Heart left ventricle (tissue), 16 donors: Measurements from ENCODE around the gene DLGAP1. TPM values are rescaled to one million over a fixed set of nuclear protein-coding genes. Genes with fewer than 3 reads are reported as not detected.
"Not testable (repeated sequence)": the region's sequence is repeated elsewhere in the genome, so short reads cannot be mapped to it uniquely, and the experiment has no call there.

Source experiments
- ATAC-seq, 4 donors: fragments of 200-7000 bp; cut with Tn5 transposase; one replicate each; pipeline ENCODE4 v1.9.1; 2020 to 2022; ENCODE audit warnings: moderate library complexity in 4 of 4, mild to moderate bottlenecking in 3 of 4, moderate number of reproducible peaks in 1 of 4
- DNase-seq, 5 donors: peaks; one replicate each; pipeline ENCODE4 v3.0.0-alpha.2; 2020
- H3K27ac ChIP-seq, 12 donors: fragments of 200-600 bp; sonication (generic) in 4 of 12; one replicate each; pipeline versions ENCODE4 v1.5.0 to v1.8.0; 2016 to 2022; ENCODE audit warnings: mild to moderate bottlenecking in 2 of 12
- H3K27me3 ChIP-seq, 9 donors: fragments of 200-600 bp; sonication (generic) in 2 of 9; one replicate each; pipeline versions ENCODE4 v1.5.1 to v1.8.0; 2016 to 2022; ENCODE audit warnings: mild to moderate bottlenecking in 3 of 9
- H3K36me3 ChIP-seq, 9 donors: fragments of 200-600 bp; sonication (generic) in 2 of 9; one replicate each; pipeline versions ENCODE4 v1.5.0 to v1.8.0; 2018 to 2022; ENCODE audit warnings: mild to moderate bottlenecking in 2 of 9
- H3K4me1 ChIP-seq, 12 donors: fragments of 200-600 bp; sonication (generic) in 4 of 12; one replicate each; pipeline versions ENCODE4 v1.5.0 to v1.8.0; 2016 to 2022; ENCODE audit warnings: mild to moderate bottlenecking in 3 of 12
- H3K4me3 ChIP-seq, 12 donors: fragments of 200-600 bp; sonication (generic) in 4 of 12; one replicate each; pipeline versions ENCODE4 v1.5.0 to v1.8.0; 2017 to 2022; ENCODE audit warnings: mild to moderate bottlenecking in 9 of 12, moderate library complexity in 4 of 12
- H3K9me3 ChIP-seq, 12 donors: fragments of 200-600 bp; sonication (generic) in 4 of 12; one replicate each; pipeline versions ENCODE4 v1.5.0 to v1.8.0; 2016 to 2022; ENCODE audit warnings: mild to moderate bottlenecking in 1 of 12
- POLR2A ChIP-seq, 2 donors: fragments of 450-650 bp; IDR thresholded peaks; one replicate each; pipeline ENCODE4 v1.6.1; 2017; ENCODE audit warnings: antibody characterized with exemption in 2 of 2, mild to moderate bottlenecking in 2 of 2, moderate library complexity in 2 of 2
- WGBS, 4 donors: extraction: QIAGEN DNeasy Blood & Tissue Kit in 2 of 4; methylation state at CpG; one replicate each; pipeline versions ENCODE4 v1.1.5 to v1.1.7; 2013 to 2018; 5-methylcytosine and 5-hydroxymethylcytosine counted together
- intact Hi-C, 10 donors: fragments of 100-400 bp; cut with DNase I; formaldehyde crosslinking; loops; one replicate each; pipeline versions ENCODE4 v1.11.1 to v1.14.2; 2022
- polyA plus RNA-seq, 2 donors: library from polyadenylated mRNA; stranded (reverse); fragments of 200-250 nt; gene quantifications; one replicate each; pipeline ENCODE4 v1.2.3, GENCODE V29; 2013
- total RNA-seq, 9 donors: library from RNA; depleted of rRNA in 2 of 9; stranded (reverse); fragments of >200 nt in 2 of 9; fragmentation: NEBNext Ultra II Directional in 3 of 9; extraction: Animal tissue kit (Norgen Biotek cat#: 25700) in 3 of 9; gene quantifications; one replicate each; pipeline versions ENCODE4 v1.1.0 to v1.2.4, GENCODE V29; 2016 to 2023
- TF ChIP-seq, protein P1 (sequence below), 12 donors: fragments of 200-600 bp; sonication (generic) in 4 of 12; IDR thresholded peaks; one replicate each; pipeline versions ENCODE4 v1.5.0 to v1.8.0; 2018 to 2022; ENCODE audit warnings: antibody characterized with exemption in 12 of 12, mild to moderate bottlenecking in 5 of 12
- donor health status: ischemic (EF 13 %, LVEDD 7.1; RV severe dilation, severe dysfunction).
- donor health status: healthy with polysubstance abuse.
- donor health status: DM: no; HTN: yes; CAD: no.
- donor health status: DM: no; HTN: no; CAD: no.
- donor health status: ischemic (EF 25% LVEDD 6.9; RV normal size, moderate dysfunction).
- donor health status: ischemic (EF 25% LVEDD 5.7; RV mildly dilated, moderate dysfunction).
- donor health status: healthy.
- donor health status: DM: yes; HTN: yes; CAD: no.
- donor health status: ischemic (EF 35%, LVEDD 5.7; RV mildly dilated, moderate dysfunction).
- donor health status: nonischemic (EF 11% LVEDD 7.7; RV severe dilation, severe dysfunction).
- donor health status: DM: yes; HTN: yes; CAD: no.
- donor health status: PGD.
- donor health status: ischemic (EF 29% LVEDD 5.4; RV normal size, mild dysfunction).
- donor health status: nonischemic (EF 23%, LVEDD 6.1; RV moderate dilation, normal function).

Gene DLGAP1
- total and polyA plus RNA-seq, 11 donors: 0.10 to 5.5 (median 0.40) TPM; not detected in 1

DNA sequence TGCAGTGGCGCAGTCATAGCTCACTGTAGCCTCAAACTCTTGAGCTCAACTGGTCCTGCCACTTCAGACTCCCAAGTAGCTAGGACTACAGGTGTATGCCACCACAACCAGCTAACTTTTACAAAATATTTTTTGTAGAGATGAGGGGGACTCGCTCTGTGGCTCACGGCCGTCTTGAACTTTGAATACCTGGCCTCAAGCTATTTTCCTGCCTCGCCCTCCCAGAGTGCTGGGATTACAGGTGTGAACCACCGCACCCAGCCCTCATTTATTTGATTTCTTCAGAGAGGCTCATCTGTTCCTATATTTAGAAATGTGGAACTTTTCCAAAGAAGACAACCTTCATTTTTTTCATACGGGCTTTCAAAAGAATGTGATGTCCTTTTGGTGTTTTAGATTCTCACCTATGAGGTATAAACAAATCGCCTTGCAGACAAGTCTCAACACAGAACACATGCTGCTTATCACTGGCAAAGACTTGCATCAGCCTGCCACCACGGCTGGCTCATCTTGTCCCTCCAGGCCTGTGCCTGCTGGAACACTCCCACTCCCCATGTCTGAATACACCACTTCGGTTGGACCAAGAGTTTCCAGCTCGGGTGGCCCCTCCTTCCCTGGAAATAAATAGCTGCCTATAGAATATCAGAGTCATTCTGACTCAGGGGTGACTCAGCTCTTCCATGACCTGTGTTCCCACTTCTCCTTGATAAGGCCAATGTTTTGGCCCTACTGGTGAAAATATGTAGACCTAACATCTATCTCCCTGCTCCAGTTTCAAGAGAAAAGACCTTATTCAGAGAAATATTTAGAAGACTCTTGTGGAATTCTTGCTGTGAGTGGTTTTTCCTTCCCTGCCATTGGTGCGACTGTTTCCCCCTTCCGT is 802.5 kb downstream of the DLGAP1 start:
- Histone ChIP-seq H3K27me3 (no peaks in the 10 kb centered on the region), H3K27ac (peak overlapping the region in 5 of 12 donors; percentile 14 to 69 (median 53)), H3K9me3 (no peaks in the 10 kb centered on the region), H3K4me3 (no peak overlapping the region), H3K36me3 (no peaks in the 10 kb centered on the region), H3K4me1 (peaks cover 0 to 48% (median 5%) of the 10 kb centered on the region in 12 donors)
- ATAC-seq (peak; percentile 66 to 96 (median 90)), DNase-seq (peak; percentile 27 to 93 (median 44))
- TF ChIP-seq, protein P1, sequence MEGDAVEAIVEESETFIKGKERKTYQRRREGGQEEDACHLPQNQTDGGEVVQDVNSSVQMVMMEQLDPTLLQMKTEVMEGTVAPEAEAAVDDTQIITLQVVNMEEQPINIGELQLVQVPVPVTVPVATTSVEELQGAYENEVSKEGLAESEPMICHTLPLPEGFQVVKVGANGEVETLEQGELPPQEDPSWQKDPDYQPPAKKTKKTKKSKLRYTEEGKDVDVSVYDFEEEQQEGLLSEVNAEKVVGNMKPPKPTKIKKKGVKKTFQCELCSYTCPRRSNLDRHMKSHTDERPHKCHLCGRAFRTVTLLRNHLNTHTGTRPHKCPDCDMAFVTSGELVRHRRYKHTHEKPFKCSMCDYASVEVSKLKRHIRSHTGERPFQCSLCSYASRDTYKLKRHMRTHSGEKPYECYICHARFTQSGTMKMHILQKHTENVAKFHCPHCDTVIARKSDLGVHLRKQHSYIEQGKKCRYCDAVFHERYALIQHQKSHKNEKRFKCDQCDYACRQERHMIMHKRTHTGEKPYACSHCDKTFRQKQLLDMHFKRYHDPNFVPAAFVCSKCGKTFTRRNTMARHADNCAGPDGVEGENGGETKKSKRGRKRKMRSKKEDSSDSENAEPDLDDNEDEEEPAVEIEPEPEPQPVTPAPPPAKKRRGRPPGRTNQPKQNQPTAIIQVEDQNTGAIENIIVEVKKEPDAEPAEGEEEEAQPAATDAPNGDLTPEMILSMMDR (IDR thresholded peaks at IDR 0.05): no peak
- no peak for TF ChIP-seq POLR2A (IDR thresholded peaks at IDR 0.05)
- WGBS, 4 donors: 70 to 74% (median 72%) methylated on average over 13 of the region's 13 CpGs
- intact Hi-C loops: loop anchor here in 3 of 10 donors (2.0 to 10.0 kb wide), 3 partner anchors 58 to 118 kb away; no protein-coding TSS in a partner anchor

DNA sequence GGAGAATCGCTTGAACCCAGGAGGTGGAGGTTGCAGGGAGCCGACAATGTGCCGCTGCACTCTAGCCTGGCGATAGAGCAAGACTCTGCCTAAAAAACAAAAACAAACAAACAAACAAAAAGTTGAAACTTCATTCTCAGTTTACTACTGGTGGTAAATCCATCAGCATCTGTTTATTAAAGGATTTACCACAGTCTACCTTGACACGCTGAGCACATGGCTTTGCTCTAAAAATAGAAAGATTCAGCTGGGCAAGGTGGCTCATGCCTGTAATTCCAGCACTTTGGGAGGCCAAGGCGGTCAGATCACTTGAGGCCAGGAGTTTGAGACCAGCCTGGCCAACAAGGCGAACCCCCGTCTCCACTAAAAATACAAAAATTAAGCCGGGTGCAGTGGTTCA is 803.8 kb downstream of the DLGAP1 start:
- no peak for DNase-seq
- 83 to 84% (median 84%) methylated on average over 9 of the region's 9 CpGs for WGBS, 4 donors

DNA sequence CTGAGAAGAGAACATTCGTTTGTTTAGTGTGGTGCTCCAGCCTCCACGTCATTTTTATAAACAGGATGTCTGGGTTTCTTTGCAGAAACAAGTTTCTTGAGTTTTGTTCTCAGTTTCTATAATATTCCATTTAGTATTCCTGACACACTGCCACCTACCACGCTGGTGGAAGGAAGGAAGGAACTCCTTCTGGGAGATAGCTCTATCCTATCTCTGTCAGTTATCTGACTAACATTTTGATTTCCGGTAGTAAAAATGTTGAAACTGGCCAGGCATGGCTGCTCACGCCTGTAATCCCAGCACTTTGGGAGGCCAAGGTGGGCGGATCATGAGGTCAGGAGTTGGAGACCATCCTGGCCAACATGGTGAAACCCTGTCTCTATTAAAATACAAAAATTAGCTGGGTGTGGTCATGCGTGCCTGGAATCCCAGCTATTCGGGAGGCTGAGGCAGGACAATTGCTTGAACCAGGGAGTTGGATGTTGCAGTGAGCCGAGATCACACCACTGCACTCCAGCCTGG is 804.5 kb downstream of the DLGAP1 start:
- ATAC-seq: peak in 1 of 4 donors; percentile 19
- H3K9me3 ChIP-seq, H3K4me3 ChIP-seq, H3K27me3 ChIP-seq, H3K36me3 ChIP-seq: not testable (repeated sequence)
- peak in 1 of 5 donors; percentile 36 for DNase-seq
- WGBS, 4 donors: 52 to 67% (median 56%) methylated on average over 9 of the region's 9 CpGs
- peak overlapping the region in 2 of 12 donors; percentile 46 to 62 for H3K27ac ChIP-seq
- H3K4me1 ChIP-seq: peaks cover 0 to 45% (median 5%) of the 10 kb centered on the region in 12 donors
- intact Hi-C loops: loop anchor here in 2 of 10 donors (5.0 to 10.0 kb wide), 2 partner anchors 58 to 116 kb away; no protein-coding TSS in a partner anchor

More for the DNA sequence above, 803.8 kb downstream of the DLGAP1 start:
- H3K4me3 ChIP-seq: no peak overlapping the region
- no peaks in the 10 kb centered on the region for H3K27me3 ChIP-seq
- TF ChIP-seq POLR2A (IDR thresholded peaks at IDR 0.05): no peak
- TF ChIP-seq, protein P1 (IDR thresholded peaks at IDR 0.05): no peak
- peaks cover 0 to 48% (median 5%) of the 10 kb centered on the region in 12 donors for H3K4me1 ChIP-seq
- no peaks in the 10 kb centered on the region for H3K36me3 ChIP-seq
- H3K27ac ChIP-seq: no peak overlapping the region
- H3K9me3 ChIP-seq: no peaks in the 10 kb centered on the region
- no peak for ATAC-seq
- intact Hi-C loops: loop anchor here in 2 of 10 donors (5.0 to 10.0 kb wide), 2 partner anchors 59 to 116 kb away; no protein-coding TSS in a partner anchor

DNA sequence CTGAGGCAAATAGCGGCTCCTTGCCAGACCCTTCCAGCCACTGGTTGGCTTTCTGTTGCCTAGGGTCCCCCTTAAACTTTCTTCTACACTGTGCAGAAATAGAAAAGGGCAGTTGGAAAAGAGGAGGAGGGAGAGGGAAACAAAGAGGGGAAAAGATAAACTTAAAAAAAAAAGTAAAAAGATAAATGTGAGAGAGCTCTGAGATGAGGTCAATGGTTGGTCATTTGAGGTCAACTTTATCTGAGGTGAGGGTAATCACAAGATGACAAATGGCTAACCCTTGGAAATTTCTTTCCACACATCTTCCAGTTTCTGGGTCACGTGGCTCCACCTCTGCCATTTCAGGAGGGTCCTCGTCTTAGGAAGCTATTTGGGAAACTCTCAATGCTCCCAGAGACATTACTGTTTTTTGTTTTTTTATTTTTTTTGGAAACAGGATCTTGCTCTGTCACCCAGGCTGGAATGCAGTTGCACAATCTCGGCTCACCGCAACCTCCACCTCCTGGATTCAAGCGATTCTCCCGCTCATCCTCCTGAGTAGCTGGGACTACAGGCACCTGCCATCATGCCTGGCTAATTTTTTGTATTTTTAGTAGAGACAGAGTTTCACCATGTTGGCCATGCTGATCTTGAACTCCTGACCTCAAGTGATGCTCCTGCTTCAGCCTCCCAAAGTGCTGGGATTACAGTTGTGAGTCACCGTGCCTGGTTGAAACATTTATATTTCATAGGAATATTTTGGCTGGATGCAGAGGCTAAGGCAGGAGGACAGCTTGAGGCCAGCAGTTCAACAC is 805.3 kb downstream of the DLGAP1 start:
- peak in 2 of 4 donors; percentile 44 to 69 for ATAC-seq
- DNase-seq: peak in 2 of 5 donors; percentile 49 to 64
- peak overlapping the region in 3 of 12 donors; percentile 11 to 62 (median 46) for H3K27ac ChIP-seq
- no peaks in the 10 kb centered on the region for H3K27me3 ChIP-seq
- no peaks in the 10 kb centered on the region for H3K36me3 ChIP-seq
- intact Hi-C loops: loop anchor here in 2 of 10 donors (5.0 to 10.0 kb wide), 2 partner anchors 58 to 115 kb away; no protein-coding TSS in a partner anchor
- TF ChIP-seq, protein P1 (IDR thresholded peaks at IDR 0.05): no peak
- no peak for TF ChIP-seq POLR2A (IDR thresholded peaks at IDR 0.05)
- WGBS, 4 donors: 65 to 81% (median 77%) methylated on average over 8 of the region's 8 CpGs
- no peaks in the 10 kb centered on the region for H3K9me3 ChIP-seq
- no peak overlapping the region for H3K4me3 ChIP-seq
- H3K4me1 ChIP-seq: peaks cover 0 to 40% (median 5%) of the 10 kb centered on the region in 12 donors
